Measurements from ENCODE around the gene PANK4. TPM values are rescaled to one million over a fixed set of nuclear protein-coding genes. Genes with fewer than 3 reads are reported as not detected.

The PANK4 gene
- total and polyA plus RNA-seq, 4 donors = 5.5 to 28.2 (median 20.9) TPM

DNA sequence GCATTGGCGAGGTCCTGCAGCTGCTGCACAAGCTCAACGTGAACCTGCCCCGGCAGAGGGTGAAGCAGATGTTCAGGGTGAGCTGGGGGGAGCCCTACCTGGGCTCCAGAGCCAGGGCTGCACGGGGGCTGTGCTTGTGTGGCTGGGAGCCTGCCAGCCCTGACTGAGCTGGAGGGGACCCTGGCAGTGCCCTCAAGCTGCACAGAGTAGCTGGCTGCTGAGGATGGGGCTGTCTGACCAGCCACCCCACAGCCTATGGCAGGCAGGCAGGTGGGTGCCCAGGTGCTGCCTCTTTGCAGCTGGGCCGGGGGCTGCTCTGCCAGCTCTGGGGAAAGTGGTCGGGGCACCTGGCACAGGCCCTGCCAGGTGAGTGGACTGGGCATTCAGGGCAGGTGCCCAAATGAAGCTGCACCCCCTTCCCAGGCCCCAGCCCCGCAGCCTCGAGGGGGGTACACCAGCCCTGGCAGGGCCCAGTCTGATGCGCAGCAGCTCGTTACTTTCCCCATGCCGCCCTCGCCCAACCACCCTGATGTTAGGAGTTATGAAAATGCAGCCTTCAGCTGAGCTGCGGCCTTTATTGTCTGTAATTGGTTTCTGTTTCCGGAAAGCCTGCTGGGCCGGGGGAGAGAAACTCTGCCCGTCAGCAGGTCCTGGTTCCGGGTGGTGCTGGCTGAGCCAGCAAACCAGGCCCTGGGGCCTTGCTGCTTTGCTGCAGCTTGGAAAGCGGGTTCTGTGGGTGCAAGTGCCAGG is 46.0 kb downstream of the PANK4 start:
- no peaks in the 10 kb centered on the region for H3K36me3 ChIP-seq (ENCODE audit: control insufficient read depth in 1 of 2, insufficient read depth in 2 of 2, low read length in 1 of 2)
- 79 to 86% methylated on average over 18 of the region's 18 CpGs for WGBS, 2 donors
- intact Hi-C loops (cut with DNase I) = no loop called here

DNA sequence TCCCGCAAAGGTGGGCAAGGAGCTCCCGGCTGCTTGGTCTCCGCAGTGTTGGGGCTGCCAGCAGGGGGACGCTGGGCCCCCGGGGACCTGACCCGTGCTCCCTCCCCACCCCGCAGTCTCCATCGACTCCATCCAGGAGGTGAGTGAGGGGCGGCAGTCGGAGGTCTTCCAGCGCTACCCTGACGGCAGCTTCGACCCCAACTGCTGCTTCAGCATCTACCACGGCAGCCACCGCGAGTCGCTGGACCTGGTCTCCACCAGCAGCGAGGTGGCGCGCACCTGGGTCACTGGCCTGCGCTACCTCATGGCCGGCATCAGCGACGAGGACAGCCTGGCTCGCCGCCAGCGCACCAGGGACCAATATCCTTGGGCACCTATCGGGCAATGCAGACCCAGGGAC is 46.8 kb downstream of the PANK4 start:
- 82 to 86% methylated on average over 28 of the region's 28 CpGs for WGBS, 2 donors
- Histone ChIP-seq H3K27ac (ENCODE audit: low read depth in 1 of 2, low read length in 2 of 2) (no peak overlapping the region), H3K9me3 (ENCODE audit: control insufficient read depth, low read length) (no peaks in the 10 kb centered on the region), H3K4me3 (ENCODE audit: low read length in 2 of 2) (no peak overlapping the region), H3K4me1 (ENCODE audit: control insufficient read depth in 1 of 2, insufficient read depth in 2 of 2, low read length in 2 of 2) (no peaks in the 10 kb centered on the region), H3K27me3 (ENCODE audit: control insufficient read depth in 1 of 2, insufficient read depth in 2 of 2, low read length in 1 of 2) (no peaks in the 10 kb centered on the region), H3K36me3 (ENCODE audit: control insufficient read depth in 1 of 2, insufficient read depth in 2 of 2, low read length in 1 of 2) (no peaks in the 10 kb centered on the region)
- no peak for DNase-seq
- intact Hi-C loops (cut with DNase I) = no loop called here
- no peak for ATAC-seq (ENCODE audit: low FRiP score)

More for the DNA sequence above, 46.0 kb downstream of the PANK4 start:
- no peaks in the 10 kb centered on the region for H3K9me3 ChIP-seq (ENCODE audit: control insufficient read depth, low read length)
- DNase-seq (no peak), ATAC-seq (ENCODE audit: low FRiP score) (no peak)
- no peaks in the 10 kb centered on the region for H3K4me1 ChIP-seq (ENCODE audit: control insufficient read depth in 1 of 2, insufficient read depth in 2 of 2, low read length in 2 of 2)
- no peaks in the 10 kb centered on the region for H3K27me3 ChIP-seq (ENCODE audit: control insufficient read depth in 1 of 2, insufficient read depth in 2 of 2, low read length in 1 of 2)
- no peak overlapping the region for H3K27ac ChIP-seq (ENCODE audit: low read depth in 1 of 2, low read length in 2 of 2)
- H3K4me3 ChIP-seq (ENCODE audit: low read length in 2 of 2) = no peak overlapping the region

DNA sequence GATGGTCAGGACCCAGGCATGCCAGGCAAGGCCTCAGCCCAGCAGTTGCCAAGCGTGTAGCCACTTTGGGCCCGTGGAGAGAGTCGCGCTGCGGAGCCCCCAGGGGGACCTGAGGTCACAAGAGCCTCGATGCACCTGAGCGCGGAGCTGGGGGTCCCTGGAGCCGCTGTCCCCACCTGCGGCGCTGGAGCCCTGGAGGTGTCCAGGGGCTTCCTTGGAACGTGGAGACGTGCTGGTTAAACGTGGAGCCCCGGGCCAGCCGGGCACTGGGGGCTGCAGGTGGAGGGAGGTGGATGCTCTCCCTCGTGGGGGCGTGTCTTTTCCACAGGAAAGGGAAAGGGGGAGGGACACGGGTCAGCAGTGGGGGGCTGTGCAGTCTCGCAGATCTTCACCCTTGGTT is 47.2 kb downstream of the PANK4 start:
- 79 to 86% methylated on average over 19 to 20 of the region's 20 CpGs for WGBS, 2 donors
- no peak for DNase-seq
- no peak overlapping the region for H3K4me3 ChIP-seq (ENCODE audit: low read length in 2 of 2)
- H3K4me1 ChIP-seq (ENCODE audit: control insufficient read depth in 1 of 2, insufficient read depth in 2 of 2, low read length in 2 of 2) = no peaks in the 10 kb centered on the region
- H3K27me3 ChIP-seq (ENCODE audit: control insufficient read depth in 1 of 2, insufficient read depth in 2 of 2, low read length in 1 of 2) = no peaks in the 10 kb centered on the region
- no peaks in the 10 kb centered on the region for H3K36me3 ChIP-seq (ENCODE audit: control insufficient read depth in 1 of 2, insufficient read depth in 2 of 2, low read length in 1 of 2)
- no peak overlapping the region for H3K27ac ChIP-seq (ENCODE audit: low read depth in 1 of 2, low read length in 2 of 2)
- intact Hi-C loops (cut with DNase I) = no loop called here
- H3K9me3 ChIP-seq (ENCODE audit: control insufficient read depth, low read length) = no peaks in the 10 kb centered on the region
- ATAC-seq (ENCODE audit: low FRiP score) = no peak

DNA sequence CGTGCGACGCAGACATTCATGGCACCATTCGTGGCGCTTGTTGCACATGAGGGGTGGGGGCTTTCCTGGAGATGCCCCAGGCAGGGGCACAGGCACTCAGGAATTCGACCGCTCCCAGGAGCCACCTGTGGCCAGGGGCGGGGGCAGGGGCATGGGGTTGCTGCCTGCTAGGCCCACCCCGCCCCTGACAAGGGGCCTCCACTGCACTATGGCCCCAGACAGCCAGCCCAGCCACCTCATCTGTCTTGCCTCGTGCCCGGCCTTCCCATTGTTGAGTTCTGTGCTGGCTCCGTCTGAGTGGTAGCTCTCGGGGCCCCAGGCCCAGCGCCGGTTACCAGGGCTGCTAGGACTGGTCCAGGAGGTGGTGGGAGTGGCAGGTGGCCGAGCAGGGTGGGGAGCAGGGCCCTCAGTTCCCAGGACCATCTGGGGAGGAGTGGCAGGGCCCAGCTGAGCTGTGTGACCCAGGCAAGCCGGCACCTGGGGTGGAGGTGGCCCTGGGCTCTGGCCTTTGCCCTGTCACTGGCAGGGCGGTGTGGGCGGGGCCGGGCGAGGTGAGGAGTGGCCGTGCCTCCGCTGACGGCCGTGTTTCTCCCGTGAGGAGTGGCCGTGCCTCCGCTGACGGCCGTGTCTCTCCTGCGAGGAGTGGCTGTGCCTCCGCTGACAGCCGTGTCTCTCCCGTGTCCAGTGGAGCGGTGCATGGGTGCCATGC is 48.5 kb downstream of the PANK4 start:
- Histone ChIP-seq H3K4me1 (ENCODE audit: control insufficient read depth in 1 of 2, insufficient read depth in 2 of 2, low read length in 2 of 2) (no peaks in the 10 kb centered on the region), H3K27ac (ENCODE audit: low read depth in 1 of 2, low read length in 2 of 2) (no peak overlapping the region), H3K4me3 (ENCODE audit: low read length in 2 of 2) (no peak overlapping the region), H3K27me3 (ENCODE audit: control insufficient read depth in 1 of 2, insufficient read depth in 2 of 2, low read length in 1 of 2) (no peaks in the 10 kb centered on the region), H3K36me3 (ENCODE audit: control insufficient read depth in 1 of 2, insufficient read depth in 2 of 2, low read length in 1 of 2) (no peaks in the 10 kb centered on the region), H3K9me3 (ENCODE audit: control insufficient read depth, low read length) (no peaks in the 10 kb centered on the region)
- 52 to 62% methylated on average over 30 to 35 of the region's 35 CpGs for WGBS, 2 donors
- DNase-seq (no peak), ATAC-seq (ENCODE audit: low FRiP score) (no peak)
- intact Hi-C loops (cut with DNase I) = no loop called here

DNA sequence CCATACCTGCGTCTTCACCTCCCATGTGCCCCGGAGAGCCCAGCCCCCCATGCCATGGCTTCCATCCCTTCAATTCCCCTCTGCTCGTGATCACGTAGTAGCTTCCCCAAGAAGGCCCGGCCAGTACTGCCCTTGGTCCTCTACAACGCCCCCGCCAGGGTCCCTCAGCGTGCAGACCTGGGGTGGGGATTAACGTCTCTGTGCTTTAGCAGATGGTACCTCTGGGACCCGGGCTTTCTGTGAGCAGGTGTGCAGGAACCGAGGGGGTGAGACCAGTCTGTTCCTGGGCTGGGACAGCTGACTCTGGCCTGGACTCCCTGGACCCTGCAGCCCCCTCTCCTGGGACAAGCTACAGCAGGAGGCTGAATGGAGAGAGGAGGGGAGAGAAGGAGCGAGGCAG is 49.1 kb downstream of the PANK4 start:
- H3K27me3 ChIP-seq (ENCODE audit: control insufficient read depth in 1 of 2, insufficient read depth in 2 of 2, low read length in 1 of 2) = no peaks in the 10 kb centered on the region
- no peak for ATAC-seq (ENCODE audit: low FRiP score)
- H3K4me1 ChIP-seq (ENCODE audit: control insufficient read depth in 1 of 2, insufficient read depth in 2 of 2, low read length in 2 of 2) = no peaks in the 10 kb centered on the region
- H3K36me3 ChIP-seq (ENCODE audit: control insufficient read depth in 1 of 2, insufficient read depth in 2 of 2, low read length in 1 of 2) = no peaks in the 10 kb centered on the region
- no peak for DNase-seq
- H3K27ac ChIP-seq (ENCODE audit: low read depth in 1 of 2, low read length in 2 of 2) = no peak overlapping the region
- H3K9me3 ChIP-seq (ENCODE audit: control insufficient read depth, low read length) = no peaks in the 10 kb centered on the region
- no peak overlapping the region for H3K4me3 ChIP-seq (ENCODE audit: low read length in 2 of 2)
- intact Hi-C loops (cut with DNase I) = no loop called here
- 63 to 68% methylated on average over 12 of the region's 12 CpGs for WGBS, 2 donors

DNA sequence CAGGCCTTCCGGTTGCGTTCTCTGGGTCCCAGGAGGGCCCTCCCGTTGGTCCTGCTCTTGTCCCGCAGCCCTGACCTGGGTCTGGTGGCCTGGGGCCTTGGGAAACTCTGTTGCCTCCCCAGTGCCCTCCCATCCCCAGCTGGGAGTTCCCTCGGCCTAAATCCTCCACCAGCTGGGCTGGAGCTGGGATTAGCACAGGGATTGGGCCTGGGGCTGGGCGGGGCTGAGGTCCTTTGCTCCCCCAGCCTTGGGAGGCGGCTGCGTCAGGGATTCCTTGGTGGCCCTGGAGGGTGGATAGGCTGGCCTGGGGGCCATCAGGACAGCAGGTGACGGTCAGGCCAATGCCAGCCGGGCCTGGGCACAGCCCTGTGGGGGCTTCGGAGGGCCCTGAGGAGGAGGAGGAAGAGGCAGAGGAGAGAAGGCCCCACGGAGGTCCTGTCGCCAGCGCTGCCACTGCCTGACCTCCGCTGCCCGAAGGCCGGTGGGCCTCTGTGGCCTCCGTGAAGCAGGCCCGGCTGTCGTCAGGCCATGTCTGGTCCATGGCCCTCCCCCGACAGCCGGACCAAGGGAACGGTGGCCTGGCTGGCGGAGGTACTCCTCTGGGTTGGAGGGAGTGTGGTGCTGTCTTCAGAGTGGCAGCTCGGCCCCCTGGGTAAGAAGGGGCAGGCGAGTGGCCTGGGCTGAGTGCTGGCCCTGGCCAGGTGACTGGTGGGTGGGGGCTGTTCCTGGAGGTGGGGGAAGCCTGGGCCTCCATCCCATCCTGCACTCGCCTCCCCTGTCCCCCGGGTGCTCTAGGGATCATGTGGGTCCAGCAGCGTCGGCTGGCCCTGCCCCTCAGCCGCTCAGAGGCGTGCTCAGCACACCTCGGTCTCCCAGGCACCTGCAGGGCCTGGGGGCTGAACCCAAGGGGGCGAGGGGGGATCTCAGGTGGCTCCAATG is 50.1 kb downstream of the PANK4 start, which contains the start of gene PLCH2:
TSS of gene PLCH2 (plus strand) at position 229 of the 939 bp plus-strand sequence. CDS start at position 529, 300 bp downstream.
- Histone ChIP-seq H3K27me3 (ENCODE audit: control insufficient read depth in 1 of 2, insufficient read depth in 2 of 2, low read length in 1 of 2) (no peaks in the 10 kb centered on the region), H3K4me1 (ENCODE audit: control insufficient read depth in 1 of 2, insufficient read depth in 2 of 2, low read length in 2 of 2) (no peaks in the 10 kb centered on the region), H3K36me3 (ENCODE audit: control insufficient read depth in 1 of 2, insufficient read depth in 2 of 2, low read length in 1 of 2) (no peaks in the 10 kb centered on the region), H3K9me3 (ENCODE audit: control insufficient read depth, low read length) (no peaks in the 10 kb centered on the region), H3K4me3 (ENCODE audit: low read length in 2 of 2) (no peak within 1 kb of the TSS), H3K27ac (ENCODE audit: low read depth in 1 of 2, low read length in 2 of 2) (no peak within 1 kb of the TSS)
- no peak for ATAC-seq (ENCODE audit: low FRiP score)
- WGBS, 2 donors = 80 to 83% methylated on average over 31 to 34 of the region's 34 CpGs
- intact Hi-C loops (cut with DNase I) = no loop called here
- no peak for DNase-seq

DNA sequence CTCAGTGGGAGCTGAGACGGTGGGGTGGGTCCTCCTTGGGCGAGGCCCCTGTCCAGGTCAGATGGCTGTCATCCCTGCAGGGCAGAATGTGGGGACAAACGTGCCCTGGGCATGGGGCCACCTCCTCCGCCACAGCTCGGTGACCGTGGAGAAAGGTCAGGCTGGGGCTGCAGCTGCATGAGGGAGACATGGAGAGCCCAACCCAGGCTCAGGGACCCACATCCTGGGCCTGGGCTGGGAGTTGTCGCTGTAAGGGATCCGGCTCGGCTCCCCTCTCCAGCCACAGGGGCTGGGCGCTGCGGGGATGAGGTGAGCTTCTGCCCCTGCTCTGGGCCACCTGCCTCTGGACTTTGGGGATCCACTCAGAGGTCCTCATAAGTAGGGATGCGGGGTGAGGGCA is 50.8 kb downstream of the PANK4 start:
- H3K27ac ChIP-seq (ENCODE audit: low read depth in 1 of 2, low read length in 2 of 2) = no peak overlapping the region
- intact Hi-C loops (cut with DNase I) = no loop called here
- no peaks in the 10 kb centered on the region for H3K27me3 ChIP-seq (ENCODE audit: control insufficient read depth in 1 of 2, insufficient read depth in 2 of 2, low read length in 1 of 2)
- DNase-seq (no peak), ATAC-seq (ENCODE audit: low FRiP score) (no peak)
- WGBS, 2 donors = 89 to 90% methylated on average over 12 of the region's 12 CpGs
- no peaks in the 10 kb centered on the region for H3K36me3 ChIP-seq (ENCODE audit: control insufficient read depth in 1 of 2, insufficient read depth in 2 of 2, low read length in 1 of 2)
- no peaks in the 10 kb centered on the region for H3K9me3 ChIP-seq (ENCODE audit: control insufficient read depth, low read length)
- H3K4me1 ChIP-seq (ENCODE audit: control insufficient read depth in 1 of 2, insufficient read depth in 2 of 2, low read length in 2 of 2) = no peaks in the 10 kb centered on the region
- H3K4me3 ChIP-seq (ENCODE audit: low read length in 2 of 2) = no peak overlapping the region

DNA sequence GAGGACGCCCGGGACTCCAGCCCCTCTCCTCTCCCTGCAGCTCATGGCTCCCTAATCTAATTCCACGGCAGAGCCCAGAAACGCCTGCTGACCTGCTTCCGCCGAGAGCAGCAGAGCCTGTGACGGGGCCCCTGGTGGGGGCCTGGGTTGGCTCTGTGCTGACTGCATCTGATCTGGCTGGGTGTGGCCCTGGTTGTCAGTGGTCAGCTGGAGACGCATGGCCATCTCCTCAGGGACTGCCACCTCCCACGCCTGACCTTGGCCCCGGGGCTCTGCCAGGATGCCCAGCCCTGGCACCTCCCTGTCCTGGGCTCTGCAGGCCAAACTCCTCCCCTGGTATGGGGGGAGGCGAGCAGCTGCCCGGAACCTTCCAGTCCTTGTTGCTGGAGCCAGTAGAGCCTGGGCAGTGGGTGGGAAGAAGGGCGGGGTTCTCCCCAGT is 51.4 kb downstream of the PANK4 start:
- H3K36me3 ChIP-seq (ENCODE audit: control insufficient read depth in 1 of 2, insufficient read depth in 2 of 2, low read length in 1 of 2) = no peaks in the 10 kb centered on the region

More for the DNA sequence above, 51.4 kb downstream of the PANK4 start:
- Histone ChIP-seq H3K27ac (ENCODE audit: low read depth in 1 of 2, low read length in 2 of 2) (no peak overlapping the region), H3K9me3 (ENCODE audit: control insufficient read depth, low read length) (no peaks in the 10 kb centered on the region), H3K4me3 (ENCODE audit: low read length in 2 of 2) (no peak overlapping the region), H3K4me1 (ENCODE audit: control insufficient read depth in 1 of 2, insufficient read depth in 2 of 2, low read length in 2 of 2) (no peaks in the 10 kb centered on the region), H3K27me3 (ENCODE audit: control insufficient read depth in 1 of 2, insufficient read depth in 2 of 2, low read length in 1 of 2) (no peaks in the 10 kb centered on the region)
- 56 to 59% methylated on average over 13 of the region's 13 CpGs for WGBS, 2 donors
- ATAC-seq (ENCODE audit: low FRiP score) = peak; percentile 12
- no peak for DNase-seq
- intact Hi-C loops (cut with DNase I) = no loop called here
